AG04449 (cell line): ENCODE results near the gene CCL21.
A peak's percentile ranks its signal among the peaks of the same experiment; 100 is the strongest.

Experiments
- CTCF ChIA-PET: fragments of 350-600 bp; formaldehyde crosslinking; extraction: SDS; loops from one replicate; lab custom pipeline; 2021; ENCODE audit warnings: antibody characterized with exemption; lab: Yijun Ruan, JAX
- POLR2A ChIA-PET: fragments of 400-600, 350-600 bp; formaldehyde crosslinking; extraction: SDS; loops from one replicate; lab custom pipeline; 2020; ENCODE audit warnings: antibody characterized with exemption, inconsistent platforms; lab: Yijun Ruan, JAX
- DNase-seq: peaks from one replicate; pipeline ENCODE4 v3.0.0-alpha.2; 2010; ENCODE audit warnings: low read depth, low spot score
- H3K4me3 ChIP-seq: 2 replicates; pipeline ENCODE4 v1.5.1; 2011; ENCODE audit warnings: low read depth, mild to moderate bottlenecking, control low read depth, low read length
- CTCF ChIP-seq: IDR thresholded peaks from one replicate; pipeline ENCODE4 v1.5.1; 2011; ENCODE audit warnings: mild to moderate bottlenecking, moderate library complexity, low read length, control low read depth, inconsistent platforms; ENCODE audit not compliant: insufficient read depth; ENCODE audit errors: missing control alignments

CCL21 gene

GRCh38 chr9:34709196-34709978 lies 549 bp downstream of the CCL21 start:
- H3K4me3 ChIP-seq: no peak overlapping the region
- CTCF ChIA-PET: interaction anchor here (1.0 to 12.2 kb wide), 2 partner anchors 8 to 46 kb away, joined by 4 to 109 read pairs; no protein-coding TSS in a partner anchor
- no peak for DNase-seq
- POLR2A ChIA-PET: interaction anchor here (0.7 kb wide), 1 partner anchor 661 kb away, joined by 3 read pairs; no protein-coding TSS in a partner anchor
- TF ChIP-seq CTCF: no peak

DNA sequence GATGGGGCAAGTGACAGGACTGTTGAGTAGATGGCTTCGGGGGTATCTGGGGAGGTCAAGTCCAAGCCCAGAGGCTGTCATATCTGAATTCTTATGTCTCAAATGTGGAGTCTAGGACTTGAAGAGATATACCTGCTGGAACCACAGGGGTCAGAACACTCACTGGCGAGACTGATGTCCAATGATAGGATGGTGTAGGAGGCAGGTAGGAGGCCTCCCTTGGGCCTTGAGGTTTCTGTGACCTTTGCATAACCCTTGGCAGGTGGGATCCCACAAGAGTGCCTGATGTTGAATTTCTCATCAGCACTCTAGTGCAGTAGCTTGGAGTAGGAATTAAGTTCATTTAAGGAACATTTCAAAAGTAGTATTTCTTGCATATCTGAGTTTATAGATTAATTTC lies 2.8 kb downstream of the CCL21 start:
- ChIA-PET POLR2A (no interaction called here), CTCF (no interaction called here)
- DNase-seq: no peak
- no peak for TF ChIP-seq CTCF
- H3K4me3 ChIP-seq: no peak overlapping the region

- ChIA-PET POLR2A (no interaction called here), CTCF (interaction anchor here (0.5 to 8.7 kb wide), 38 partner anchors 12 to 370 kb away, joined by 3 to 163 read pairs (median 4); partner anchors contain the start of genes ARID3C, CCL19, CCL21 and CCL27)
- TF ChIP-seq CTCF: peak; percentile 99
- peak; percentile 16 for DNase-seq
- H3K4me3 ChIP-seq: peak overlapping the region; percentile 62
These were observed 7.9 kb downstream of the CCL21 start for GRCh38 chr9:34701769-34702736.

DNA sequence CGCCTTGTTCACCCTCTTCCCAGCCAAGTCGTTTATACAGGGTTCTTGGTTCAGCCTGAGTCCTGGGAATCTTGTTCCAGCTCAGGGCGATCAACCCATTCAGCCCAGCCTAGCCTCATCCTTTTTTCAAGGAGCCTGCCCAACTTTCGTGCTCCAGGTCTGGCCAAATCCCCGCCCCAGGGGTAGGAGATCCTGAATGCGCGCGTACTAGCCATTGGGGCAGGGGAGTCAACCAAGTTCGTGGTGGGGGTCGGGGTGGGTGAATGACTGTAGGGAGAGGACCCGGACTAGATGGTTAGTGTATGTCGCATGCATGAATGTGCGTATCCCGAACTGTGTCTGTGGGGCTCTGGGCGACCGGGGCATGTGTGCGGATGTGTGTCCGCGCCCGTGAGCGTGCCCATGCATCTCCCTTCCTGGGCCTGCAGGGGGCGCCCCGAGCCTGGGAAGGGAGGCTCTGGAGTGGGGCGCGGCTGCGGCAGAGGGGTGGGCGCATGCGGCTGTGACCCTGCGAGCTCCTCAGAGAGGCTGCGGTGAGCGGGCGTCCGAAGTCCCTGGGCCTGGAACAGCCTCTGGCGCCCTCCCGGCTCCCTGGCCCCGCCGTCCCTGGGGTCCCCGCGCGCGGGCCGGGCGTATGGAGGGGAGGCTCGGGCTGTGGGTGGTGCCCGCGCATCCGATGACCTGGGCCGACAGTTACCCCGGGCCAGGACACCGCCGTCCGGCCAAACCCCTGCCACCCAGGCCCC lies 8.7 kb downstream of the CCL21 start:
- H3K4me3 ChIP-seq: peak overlapping the region; percentile 62
- POLR2A ChIA-PET: no interaction called here
- TF ChIP-seq CTCF: peak; percentile 98
- no peak for DNase-seq
- CTCF ChIA-PET: interaction anchor here (0.6 to 8.7 kb wide), 27 partner anchors 11 to 838 kb away, joined by 3 to 163 read pairs (median 6); partner anchors contain the start of genes CCL19, CCL21, DCTN3 and GALT

GRCh38 chr9:34694811-34695210 lies 15.1 kb downstream of the CCL21 start:
- no peak for DNase-seq
- no peak for TF ChIP-seq CTCF
- no peak overlapping the region for H3K4me3 ChIP-seq
- CTCF ChIA-PET: interaction anchor here (1.2 to 10.0 kb wide), 4 partner anchors 6 to 37 kb away, joined by 3 to 163 read pairs (median 4); no protein-coding TSS in a partner anchor
- POLR2A ChIA-PET: no interaction called here
